Medulla oblongata (tissue), 1 donor: ENCODE results near the gene KIAA1217.

ENCODE experiments used
- DNase-seq: peaks from one replicate; pipeline ENCODE4 v3.0.0-alpha.2; 2015; ENCODE audit errors: extremely low spot score

The KIAA1217 gene

DNA sequence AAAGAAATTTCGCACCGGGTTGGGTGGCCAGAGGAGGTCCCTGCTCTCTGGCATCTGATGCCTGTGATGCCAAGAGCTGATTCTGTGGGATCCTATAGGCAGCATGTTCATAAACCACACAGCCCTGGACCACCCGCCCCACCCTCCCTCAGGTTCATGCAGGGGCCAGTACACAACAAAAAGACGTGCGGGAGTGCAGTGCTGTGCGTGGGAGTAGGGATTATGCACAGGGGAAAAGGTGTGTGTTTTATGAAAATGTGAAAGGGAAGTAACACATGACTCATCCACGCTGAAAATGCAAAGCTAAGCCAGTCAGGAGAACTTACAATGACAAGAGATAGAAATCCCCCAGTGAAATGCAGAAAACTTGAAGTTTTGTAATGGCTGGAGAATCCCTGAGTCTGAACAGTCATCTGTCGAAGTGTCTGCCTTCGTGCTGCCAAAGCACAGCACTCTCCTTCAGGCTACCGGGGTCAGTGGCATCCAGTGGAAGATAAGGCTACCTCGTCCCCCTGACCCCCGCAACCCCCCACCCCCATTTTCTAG, 1.1 kb downstream of the KIAA1217 start:
- no peak for DNase-seq

DNA sequence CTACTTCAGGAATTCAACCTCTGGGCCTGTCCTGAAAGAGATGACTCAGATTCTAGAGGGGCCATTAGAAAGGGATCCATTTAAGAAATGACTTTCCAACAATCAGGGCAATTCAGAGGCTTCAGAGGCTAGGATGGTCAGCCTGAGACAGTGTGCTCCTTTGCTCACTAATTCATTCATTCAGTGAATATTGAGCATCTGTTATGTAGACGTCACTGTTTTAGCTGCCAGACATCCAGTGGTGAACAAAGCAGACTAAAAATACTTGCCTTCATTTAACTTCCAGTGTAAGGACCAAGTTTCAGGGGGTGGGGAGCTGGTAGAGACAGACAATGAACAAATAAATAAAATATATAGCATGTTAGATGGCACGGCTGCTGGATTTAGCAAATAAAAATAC, 1.6 kb downstream of the KIAA1217 start:
- DNase-seq = no peak

DNA sequence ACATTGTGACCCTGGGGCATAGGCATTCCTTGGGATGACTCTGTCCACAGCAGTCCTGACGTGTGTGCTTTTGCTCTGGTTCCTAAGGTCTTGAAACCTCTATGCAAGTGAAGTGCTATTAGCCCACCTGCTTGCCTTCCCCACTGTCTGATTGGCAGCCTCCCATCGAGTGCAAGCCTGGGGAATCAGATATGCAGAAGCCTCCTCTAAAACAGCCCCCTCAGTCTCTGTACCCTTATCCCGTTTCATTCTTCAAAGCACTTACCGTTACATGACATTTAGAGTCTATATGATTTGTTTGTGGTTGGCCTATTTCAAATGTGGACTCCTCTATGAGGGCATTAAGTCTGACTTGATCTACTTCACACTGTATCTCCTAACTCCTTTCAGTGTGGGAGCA, 4.3 kb downstream of the KIAA1217 start:
- DNase-seq = no peak

DNA sequence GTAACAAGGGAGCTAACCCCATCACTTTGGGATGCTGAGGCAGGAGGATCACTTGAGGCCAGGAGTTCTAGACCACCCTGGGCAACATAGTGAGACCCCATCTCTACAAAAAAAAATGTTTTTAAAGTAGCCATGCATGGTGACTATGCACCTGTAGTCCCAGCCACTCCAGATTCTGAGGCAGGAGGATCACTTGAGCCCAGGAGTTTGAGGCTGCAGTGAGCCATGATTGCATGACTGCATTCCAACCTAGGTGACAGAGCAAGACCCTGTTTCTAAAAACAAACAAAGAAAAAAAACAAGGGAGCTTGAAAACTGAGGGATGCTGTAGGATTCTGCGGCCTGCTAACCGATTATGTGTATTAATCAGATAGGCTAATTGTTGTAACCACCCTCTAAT, 4.9 kb downstream of the KIAA1217 start:
- DNase-seq = no peak

DNA sequence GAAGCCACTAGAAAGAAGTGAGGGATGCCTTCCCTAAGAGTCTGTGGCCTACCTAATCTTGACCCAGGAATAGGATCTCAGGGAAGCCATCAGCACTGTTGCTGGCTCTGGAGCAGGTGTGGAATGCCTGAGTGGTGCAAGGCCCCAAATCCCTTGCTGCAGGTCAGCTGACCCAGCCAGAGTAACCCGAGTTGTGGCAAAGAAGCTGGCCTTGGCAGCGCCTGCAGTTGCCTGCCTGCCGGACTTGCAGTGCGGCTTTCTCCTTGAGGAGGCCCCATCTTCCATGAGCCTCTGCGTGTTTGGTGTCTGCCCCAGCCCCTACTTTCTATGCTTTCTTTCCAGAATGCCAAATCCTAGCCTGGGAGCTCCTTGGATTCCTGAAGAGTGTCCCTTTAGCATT, 5.8 kb downstream of the KIAA1217 start:
- DNase-seq = no peak

DNA sequence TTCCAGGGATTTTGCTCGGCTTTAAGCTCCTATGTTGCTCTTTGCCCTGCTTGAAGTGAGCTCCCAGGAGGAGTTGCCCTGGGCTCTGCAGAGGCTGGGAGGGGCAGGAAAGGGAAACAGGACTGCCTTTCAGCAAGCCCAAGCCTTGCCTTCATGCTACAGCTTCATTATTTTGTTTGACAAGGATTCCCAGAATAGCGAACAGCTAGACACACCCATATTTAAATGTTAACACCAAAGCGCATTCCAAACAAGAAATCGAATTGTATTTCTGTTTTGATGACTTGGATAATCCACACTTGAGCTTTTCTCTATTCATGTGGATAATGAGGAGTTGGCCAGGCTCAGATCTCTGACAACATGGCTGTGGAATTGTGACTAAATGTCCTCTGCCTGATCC, 6.3 kb downstream of the KIAA1217 start:
- DNase-seq = no peak

DNA sequence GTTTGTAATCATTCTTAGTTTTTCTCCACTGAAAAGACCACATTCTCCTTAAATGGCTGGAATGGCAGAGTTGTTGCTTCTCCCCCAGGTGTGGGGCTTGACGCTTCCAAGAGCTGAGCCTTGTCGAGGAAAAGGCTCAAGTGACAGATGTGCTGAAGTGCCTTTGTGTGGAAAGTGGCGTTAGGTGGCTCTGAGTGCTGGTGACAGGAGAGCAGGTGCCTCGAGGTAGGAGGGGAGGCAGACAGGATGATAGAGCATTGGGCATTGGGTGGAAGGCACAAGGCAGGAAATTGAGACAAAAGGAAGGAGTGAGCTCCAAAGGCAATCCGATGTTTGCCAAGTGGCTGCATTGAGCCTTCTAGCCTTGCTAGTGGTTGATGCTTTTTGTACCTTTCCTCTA, 6.7 kb downstream of the KIAA1217 start:
- DNase-seq = no peak

DNA sequence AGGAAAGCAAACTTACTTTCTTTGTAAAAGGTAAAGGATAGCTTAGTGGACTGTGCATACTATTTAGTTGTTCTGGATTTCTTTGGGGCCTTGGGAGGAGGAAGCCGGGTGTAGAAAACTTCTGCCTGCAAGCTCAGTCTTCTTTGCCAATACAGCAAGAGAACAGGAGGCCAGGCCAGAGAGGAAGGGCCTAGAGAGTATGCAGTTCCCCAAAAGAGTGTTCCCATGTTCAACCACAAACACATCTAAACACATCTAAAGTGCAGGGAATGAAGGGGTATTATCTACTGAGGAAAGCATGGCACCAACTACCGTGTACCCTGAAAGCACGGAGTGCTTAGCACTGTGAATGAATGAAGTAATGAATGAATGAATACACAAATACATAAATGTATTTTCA, 11.0 kb downstream of the KIAA1217 start:
- no peak for DNase-seq

DNA sequence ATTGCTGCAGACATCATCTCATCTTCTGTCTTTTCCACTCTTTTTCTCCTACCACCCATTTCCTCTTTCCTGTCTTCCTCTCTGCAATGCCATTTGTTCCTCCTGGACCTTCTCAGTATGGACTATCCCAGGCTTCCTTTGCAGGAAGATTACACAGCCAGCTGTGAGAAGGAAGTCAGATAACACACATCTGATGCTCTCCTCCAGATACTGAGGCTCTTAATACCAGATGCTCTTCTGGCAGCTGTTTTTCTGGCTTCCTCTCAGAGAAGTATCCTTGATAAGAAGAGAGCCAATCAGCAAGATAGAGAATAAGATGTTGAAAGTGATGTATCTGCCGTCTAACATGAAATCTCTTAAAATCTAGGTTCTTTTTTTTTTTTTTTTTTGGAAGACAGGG, 14.4 kb downstream of the KIAA1217 start:
- no peak for DNase-seq

DNA sequence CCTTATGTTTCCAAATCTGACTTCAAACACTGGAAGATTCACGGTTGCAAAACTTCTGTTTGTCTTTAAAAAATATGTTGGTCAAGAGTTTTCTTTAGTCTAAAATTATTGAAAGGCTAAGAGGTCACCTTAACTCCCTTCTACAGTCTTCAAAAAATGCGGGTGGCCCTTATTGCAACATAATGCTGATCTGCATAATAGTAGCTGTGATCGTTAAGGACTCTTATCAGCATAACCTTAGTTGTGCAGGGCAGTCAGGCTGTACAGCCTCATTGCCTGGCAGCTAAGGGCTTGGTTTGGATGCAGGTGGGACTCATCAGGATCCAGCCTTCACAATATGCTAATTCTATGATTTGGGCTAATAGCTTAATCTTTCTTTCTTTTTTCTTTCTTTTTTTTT, 15.0 kb downstream of the KIAA1217 start:
- DNase-seq = no peak

DNA sequence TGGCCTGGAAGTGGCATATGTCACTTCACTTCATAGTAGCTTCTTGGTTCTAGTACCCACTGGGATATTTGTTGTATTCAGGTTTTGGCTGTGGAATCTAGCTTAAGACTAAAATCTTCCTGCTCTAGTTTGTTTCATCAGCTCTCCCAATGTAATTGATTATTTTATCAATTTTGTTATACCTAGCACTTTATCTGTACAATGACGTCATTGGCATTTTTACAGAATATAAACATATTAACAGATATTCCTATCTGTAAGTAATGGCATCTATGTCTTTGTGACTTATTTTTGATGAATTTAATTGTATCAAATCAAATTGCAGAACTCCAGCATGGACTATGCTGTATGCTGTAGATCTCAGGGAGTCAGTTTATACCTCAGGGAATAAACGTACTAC, 19.7 kb downstream of the KIAA1217 start:
- no peak for DNase-seq

DNA sequence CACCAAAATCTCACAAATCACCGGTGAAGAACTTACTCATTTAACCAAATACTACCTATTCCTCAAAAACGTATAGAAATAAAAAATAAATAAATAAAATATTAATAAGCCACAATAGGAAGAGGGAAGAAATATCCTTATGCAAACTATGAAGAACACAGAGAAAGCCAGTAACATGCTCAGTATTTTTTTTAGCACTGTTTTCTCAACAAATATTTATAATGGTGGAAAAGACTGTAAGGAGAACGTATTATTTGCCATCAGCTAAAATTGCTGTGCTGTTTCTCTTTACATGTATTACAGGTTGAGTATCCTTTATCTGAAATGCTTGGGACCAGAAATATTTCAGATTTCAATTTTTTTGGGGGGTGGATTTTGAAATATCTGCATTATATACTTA, 21.0 kb downstream of the KIAA1217 start:
- no peak for DNase-seq

DNA sequence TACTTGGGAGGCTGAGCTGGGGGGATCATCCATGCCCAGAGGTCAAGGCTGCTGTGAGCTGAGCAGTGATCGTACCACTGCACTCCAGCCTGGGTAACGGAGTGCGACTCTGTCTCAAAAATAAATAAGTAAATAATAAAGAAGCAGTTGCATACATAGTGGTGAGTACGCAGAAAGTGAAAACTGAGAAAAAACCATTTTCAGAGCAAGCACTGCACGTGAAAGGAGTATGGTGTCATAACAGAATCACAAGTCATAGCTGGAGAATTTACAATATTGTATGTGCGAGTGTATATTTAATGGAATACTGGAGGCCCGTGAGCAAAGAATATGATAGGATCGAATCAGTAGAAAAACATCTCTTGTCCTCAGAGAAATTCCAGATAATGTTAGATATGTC, 22.3 kb downstream of the KIAA1217 start:
- DNase-seq = no peak

DNA sequence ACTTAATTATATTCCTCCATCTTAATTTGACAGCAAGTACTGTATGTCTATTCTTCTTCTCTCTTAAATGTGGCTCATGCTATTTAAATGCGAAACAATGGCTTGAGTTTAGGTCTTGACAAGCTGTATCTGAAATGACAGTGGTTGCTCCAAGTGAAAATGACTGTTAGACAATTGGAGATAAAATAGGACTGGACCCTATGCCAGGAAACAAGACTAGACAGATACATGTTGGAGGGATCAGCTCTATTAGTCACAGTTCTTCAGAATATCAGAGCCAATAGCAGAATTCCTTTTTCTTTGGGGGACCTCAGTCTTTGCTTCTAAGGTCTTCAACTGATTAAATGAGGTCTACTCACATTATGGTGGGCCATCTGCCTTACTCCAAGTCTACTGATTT, 25.8 kb downstream of the KIAA1217 start:
- no peak for DNase-seq

DNA sequence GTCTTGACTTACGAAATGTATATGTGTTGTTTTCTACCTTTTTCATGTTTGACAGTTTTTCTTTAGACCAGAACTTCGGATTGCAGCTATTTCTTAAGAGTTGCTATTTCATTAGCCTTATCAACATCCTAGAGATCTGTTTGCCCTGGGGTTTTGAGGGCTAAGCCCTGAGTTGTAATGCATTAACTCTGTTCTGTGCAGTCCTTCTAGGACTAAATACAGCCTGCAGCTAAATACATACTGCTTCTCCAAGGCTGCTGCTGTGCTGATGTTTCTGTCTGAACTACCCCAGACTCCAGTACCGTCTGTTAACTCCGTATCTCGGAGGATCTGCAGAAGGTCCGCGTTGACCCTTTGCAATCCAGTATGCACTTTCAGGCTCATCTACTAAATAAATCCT, 26.5 kb downstream of the KIAA1217 start:
- DNase-seq = no peak

DNA sequence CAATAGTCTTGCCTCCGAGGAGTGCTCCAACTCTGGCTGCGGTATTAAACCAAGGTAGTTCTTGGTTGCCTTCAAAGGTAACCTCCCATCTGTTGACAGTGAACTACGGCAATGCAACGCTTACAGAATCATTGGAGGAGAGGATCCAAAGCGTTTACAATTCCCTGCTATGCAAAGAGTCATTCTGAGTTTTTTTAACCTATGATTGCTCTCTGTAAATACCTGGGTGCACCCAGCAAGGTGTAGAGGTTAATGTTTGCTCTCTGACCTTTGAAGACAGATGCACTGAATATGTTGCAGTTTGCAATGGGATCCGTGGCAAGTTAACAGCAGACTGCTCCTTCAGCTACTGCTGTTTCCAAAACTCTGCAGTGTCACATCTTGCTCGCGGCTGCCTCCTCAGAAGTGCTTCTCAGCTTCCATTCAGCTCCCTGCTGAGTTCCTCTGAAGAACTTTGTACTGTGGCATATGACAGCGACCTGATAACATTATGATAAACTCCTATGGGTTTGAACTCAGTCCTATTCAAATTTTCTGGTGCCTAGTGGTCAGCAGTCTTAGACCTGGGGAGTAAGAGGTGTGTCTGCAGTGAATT, 29.0 kb downstream of the KIAA1217 start:
- DNase-seq = no peak

DNA sequence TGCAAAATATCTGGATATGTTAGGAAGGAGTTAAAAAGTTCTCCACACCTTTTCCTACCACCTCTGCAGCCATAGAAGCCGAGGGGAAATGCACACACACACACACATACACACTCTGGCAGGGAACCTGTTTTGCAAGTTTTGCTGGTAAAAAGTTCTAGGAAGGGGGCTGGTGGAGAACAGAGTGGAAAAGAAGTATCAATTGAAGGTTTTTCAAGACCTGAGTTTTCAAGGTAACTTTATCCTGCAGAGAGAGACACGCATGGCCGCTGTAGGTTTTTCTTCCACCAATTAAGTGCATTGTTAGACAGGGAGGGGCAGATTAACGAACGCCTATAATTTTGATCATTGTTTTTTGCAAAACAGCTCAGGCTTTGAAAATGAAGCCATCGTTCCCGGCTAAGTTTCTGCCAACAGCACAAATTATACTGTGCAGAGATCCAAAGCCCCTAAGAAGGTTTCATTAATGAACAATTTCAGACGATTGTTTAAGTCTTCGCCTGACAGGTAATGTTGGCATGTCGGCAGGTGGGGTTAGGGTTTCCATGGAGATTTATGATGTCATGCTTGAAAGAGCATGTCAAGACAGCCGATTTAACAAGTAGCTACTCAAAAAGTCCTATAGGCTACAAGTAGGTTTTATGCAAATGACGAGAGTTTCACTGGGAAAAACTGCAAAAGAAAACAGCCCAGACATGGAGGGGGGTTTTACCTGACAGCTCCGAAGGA, 29.7 kb downstream of the KIAA1217 start:
- no peak for DNase-seq

DNA sequence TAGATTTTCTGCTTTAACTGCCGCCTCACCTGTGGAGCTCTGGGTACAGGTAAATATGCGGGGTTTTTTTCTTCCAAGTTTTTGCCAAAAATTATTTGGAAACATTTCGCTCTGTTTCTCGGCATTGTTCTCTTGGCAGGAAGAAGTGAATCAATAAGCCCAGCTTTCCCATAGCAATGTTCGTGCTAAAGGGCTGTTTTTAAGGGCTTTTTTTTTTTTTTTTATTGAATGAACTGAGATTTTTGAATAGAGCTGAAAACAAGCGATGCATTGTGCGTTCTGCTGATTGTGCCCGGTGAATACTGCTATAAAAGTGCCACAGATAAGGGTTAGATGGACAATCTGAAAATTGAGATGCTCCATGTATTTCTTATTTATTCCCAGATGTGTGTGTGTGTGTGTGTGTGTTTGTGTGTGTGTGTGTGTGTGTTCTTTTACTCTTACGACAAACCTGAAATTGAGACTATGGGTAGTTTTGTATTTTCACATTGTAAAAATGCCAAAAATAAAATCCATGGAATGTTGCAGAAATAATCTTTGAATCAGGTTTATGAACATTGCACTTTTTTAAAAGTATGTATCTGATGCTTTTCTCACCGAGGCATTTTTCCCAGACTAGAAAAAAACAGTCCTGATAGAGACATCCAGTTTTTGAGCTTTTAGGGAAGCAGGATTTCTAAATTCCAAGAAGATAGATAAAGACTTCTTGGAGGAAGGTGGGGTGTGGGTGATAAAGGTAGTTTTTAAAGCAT, 30.5 kb downstream of the KIAA1217 start:
- DNase-seq = no peak

DNA sequence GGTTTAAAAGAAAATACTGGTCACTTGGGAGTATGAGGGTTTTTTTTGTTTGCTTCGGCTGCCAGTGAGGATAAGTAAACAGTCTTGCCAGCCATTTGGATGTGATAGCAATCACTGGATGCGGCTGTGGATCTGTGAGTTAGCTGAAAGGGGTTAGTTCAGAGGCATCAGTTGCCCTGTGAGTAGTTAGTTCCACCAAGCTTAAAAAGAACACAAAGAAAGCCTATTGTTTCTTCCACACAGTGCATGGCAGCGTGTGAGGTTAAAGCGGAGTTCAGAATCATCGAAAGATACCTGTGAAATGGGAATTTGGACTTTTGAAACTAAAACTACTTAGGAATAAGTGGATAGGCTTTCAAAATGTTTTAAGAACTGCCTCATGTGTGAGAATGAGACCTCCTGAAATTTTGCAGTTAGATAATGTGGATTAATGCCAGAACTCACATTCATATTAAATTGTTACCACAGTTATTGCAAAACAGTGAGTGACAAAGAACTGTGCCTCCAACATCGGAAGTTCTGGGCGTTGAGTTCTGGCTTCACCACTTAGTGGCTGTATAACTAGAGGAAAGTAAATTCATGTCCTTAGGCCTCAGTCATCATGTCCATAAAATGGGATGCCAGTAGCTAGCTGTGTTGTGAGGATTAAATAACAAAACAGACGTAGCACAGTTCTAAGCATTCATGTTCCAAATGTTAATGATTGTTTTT, 31.3 kb downstream of the KIAA1217 start:
- peak; percentile 12 for DNase-seq

DNA sequence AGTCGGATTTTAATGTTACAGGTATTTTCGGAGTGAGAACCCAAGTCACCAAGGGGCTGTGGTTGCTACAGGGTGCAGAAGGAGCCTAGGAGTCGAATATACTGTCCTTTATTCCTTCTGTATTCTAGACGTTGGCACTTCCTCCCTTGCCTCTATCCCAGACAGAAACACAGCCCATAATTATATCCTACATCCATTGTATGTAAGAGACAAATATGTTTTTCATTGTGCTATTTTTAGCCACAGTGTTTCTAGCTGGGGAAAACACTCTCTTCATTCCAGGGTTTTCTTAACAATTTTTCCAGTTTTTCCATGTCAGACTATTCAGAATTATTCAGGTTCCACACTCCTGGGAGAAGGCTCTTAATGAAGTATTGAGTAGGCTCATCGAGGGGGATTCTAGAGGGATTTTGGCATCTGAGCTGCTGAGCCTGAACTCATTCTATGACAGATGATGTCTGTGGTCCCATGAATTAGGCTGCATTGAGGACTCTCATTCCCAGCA, 32.6 kb downstream of the KIAA1217 start:
- DNase-seq = no peak

DNA sequence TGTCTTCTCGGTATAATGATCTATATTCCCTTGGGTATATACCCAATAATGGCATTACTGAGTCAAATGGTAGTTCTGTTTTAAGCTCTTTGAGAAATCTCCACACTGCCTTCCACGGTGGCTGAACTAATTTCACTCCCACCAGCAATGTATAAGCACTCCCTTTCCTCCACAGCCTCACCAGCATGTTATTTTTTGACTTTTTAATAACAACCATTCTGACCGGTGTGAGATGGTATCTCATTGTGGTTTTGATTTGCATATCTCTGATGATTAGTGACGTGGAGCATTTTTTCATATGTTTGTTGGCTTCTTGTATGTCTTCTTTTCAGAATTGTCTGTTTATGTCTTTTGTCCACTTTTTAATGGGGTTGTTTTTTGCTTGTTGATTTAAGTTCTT, 33.6 kb downstream of the KIAA1217 start:
- no peak for DNase-seq

DNA sequence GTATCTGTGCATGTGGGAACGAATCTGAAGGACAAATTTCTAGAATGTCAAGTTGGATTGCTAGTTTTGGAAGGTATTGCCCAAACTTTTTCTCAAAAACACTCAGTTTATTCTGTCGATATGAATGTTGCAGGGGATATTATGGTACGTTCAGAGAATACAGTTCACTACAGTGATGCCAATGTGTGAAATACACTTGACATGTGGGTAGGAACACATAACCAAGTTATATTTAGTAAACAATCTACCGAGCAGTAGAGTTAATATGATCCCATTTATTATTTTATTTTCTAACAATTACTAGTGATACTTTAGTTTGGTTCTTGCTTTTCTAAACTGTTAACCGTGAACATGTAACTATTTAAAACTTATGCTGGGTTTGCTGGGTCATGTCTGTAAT, 37.4 kb downstream of the KIAA1217 start:
- no peak for DNase-seq
